ENCODE data around the gene USP30. TPM values are rescaled to one million over a fixed set of nuclear protein-coding genes. Genes with fewer than 3 reads are reported as not detected.
"Not testable (repeated sequence)": the region's sequence is repeated elsewhere in the genome, so short reads cannot be mapped to it uniquely, and the experiment has no call there.

Gene USP30
- total RNA-seq, 4 donors from 2014 or later: 22.8 to 43.9 (median 26.0) TPM

GRCh38 chr12:109053382-109054123, 1.2 kb downstream of the USP30 start:
- Histone ChIP-seq H3K9me3 (no peaks in the 10 kb centered on the region), H3K27me3 (no peaks in the 10 kb centered on the region), H3K36me3 (peaks cover 12% of the 10 kb centered on the region), H3K27ac (peak overlapping the region; percentile 81), H3K4me3 (peak overlapping the region; percentile 87), H3K4me1 (peaks cover 18% of the 10 kb centered on the region)
- TF ChIP-seq EP300 (IDR thresholded peaks at IDR 0.05): no peak
- TF ChIP-seq POLR2A (IDR thresholded peaks at IDR 0.05): no peak
- no peak for TF ChIP-seq POLR2AphosphoS5 (IDR thresholded peaks at IDR 0.05)
- TF ChIP-seq, protein P1, sequence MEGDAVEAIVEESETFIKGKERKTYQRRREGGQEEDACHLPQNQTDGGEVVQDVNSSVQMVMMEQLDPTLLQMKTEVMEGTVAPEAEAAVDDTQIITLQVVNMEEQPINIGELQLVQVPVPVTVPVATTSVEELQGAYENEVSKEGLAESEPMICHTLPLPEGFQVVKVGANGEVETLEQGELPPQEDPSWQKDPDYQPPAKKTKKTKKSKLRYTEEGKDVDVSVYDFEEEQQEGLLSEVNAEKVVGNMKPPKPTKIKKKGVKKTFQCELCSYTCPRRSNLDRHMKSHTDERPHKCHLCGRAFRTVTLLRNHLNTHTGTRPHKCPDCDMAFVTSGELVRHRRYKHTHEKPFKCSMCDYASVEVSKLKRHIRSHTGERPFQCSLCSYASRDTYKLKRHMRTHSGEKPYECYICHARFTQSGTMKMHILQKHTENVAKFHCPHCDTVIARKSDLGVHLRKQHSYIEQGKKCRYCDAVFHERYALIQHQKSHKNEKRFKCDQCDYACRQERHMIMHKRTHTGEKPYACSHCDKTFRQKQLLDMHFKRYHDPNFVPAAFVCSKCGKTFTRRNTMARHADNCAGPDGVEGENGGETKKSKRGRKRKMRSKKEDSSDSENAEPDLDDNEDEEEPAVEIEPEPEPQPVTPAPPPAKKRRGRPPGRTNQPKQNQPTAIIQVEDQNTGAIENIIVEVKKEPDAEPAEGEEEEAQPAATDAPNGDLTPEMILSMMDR (IDR thresholded peaks at IDR 0.05): no peak
- WGBS: 18% methylated on average over 9 of the region's 9 CpGs
- no peak for DNase-seq (ENCODE audit: low spot score in 2 of 2)

DNA sequence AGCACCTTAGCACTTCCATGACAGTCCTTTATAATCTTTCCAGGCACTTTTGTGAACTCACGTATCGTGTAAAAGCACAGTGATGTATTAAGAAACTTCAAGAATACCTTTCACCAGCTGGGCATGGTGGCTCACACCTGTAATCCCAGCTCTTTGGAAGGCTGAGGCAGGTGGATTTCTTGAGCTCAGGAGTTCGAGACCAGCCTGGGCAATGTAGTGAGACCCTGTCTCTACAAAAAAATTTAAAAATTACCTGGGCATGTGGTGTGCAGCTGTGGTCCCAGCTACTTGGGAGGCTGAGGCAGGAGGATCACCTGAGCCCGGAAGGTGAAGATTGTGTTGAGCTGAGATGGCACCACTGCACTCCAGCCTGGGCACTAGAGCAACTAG, 1.7 kb downstream of the USP30 start:
- 79% methylated on average over 4 of the region's 4 CpGs for WGBS
- not testable (repeated sequence) for H3K27ac ChIP-seq
- peak overlapping the region; percentile 87 for H3K4me3 ChIP-seq

GRCh38 chr12:109054520-109054919, 2.1 kb downstream of the USP30 start:
- no peak for TF ChIP-seq POLR2AphosphoS5 (IDR thresholded peaks at IDR 0.05)
- TF ChIP-seq, protein P1 (IDR thresholded peaks at IDR 0.05): no peak
- no peak for TF ChIP-seq EP300 (IDR thresholded peaks at IDR 0.05)
- no peak for TF ChIP-seq POLR2A (IDR thresholded peaks at IDR 0.05)
- Histone ChIP-seq H3K27ac (no peak overlapping the region), H3K36me3 (peaks cover 21% of the 10 kb centered on the region), H3K9me3 (no peaks in the 10 kb centered on the region), H3K4me1 (peaks cover 18% of the 10 kb centered on the region), H3K27me3 (no peaks in the 10 kb centered on the region), H3K4me3 (no peak overlapping the region)
- no peak for DNase-seq (ENCODE audit: low spot score in 2 of 2)

More for the DNA sequence above, 1.7 kb downstream of the USP30 start:
- H3K9me3 ChIP-seq; H3K27me3 ChIP-seq; DNase-seq (ENCODE audit: low spot score in 2 of 2): not testable (repeated sequence)
- Histone ChIP-seq H3K36me3 (peaks cover 17% of the 10 kb centered on the region), H3K4me1 (peaks cover 18% of the 10 kb centered on the region)

GRCh38 chr12:109056891-109057290, 4.5 kb downstream of the USP30 start:
- Histone ChIP-seq H3K9me3 (no peaks in the 10 kb centered on the region), H3K4me1 (peaks cover 16% of the 10 kb centered on the region), H3K4me3 (no peak overlapping the region), H3K36me3 (peaks cover 38% of the 10 kb centered on the region), H3K27me3 (no peaks in the 10 kb centered on the region), H3K27ac (no peak overlapping the region)
- TF ChIP-seq EP300 (IDR thresholded peaks at IDR 0.05): no peak
- TF ChIP-seq POLR2AphosphoS5 (IDR thresholded peaks at IDR 0.05): no peak
- TF ChIP-seq, protein P1 (IDR thresholded peaks at IDR 0.05): no peak
- no peak for TF ChIP-seq POLR2A (IDR thresholded peaks at IDR 0.05)
- no peak for DNase-seq (ENCODE audit: low spot score in 2 of 2)
- 87% methylated on average over 3 of the region's 3 CpGs for whole genome bisulfite sequencing

- Histone ChIP-seq H3K36me3 (peaks cover 39% of the 10 kb centered on the region), H3K27me3 (no peaks in the 10 kb centered on the region), H3K27ac (no peak overlapping the region), H3K9me3 (no peaks in the 10 kb centered on the region), H3K4me1 (peaks cover 14% of the 10 kb centered on the region), H3K4me3 (no peak overlapping the region)
- no peak for DNase-seq (ENCODE audit: low spot score in 2 of 2)
- TF ChIP-seq POLR2A (IDR thresholded peaks at IDR 0.05): no peak
- no peak for TF ChIP-seq EP300 (IDR thresholded peaks at IDR 0.05)
- TF ChIP-seq POLR2AphosphoS5 (IDR thresholded peaks at IDR 0.05): no peak
- TF ChIP-seq, protein P1 (IDR thresholded peaks at IDR 0.05): no peak
- 96% methylated on average over 1 of the region's 1 CpG for WGBS
These were observed 5.0 kb downstream of the USP30 start for GRCh38 chr12:109057376-109057775.

Measured in suprapubic skin (tissue), 4 donors.